Lower lobe of right lung (tissue), 2 donors: ENCODE measurements around the gene NR1I3. TPM values are rescaled to one million over a fixed set of nuclear protein-coding genes. Genes with fewer than 3 reads are reported as not detected.

ENCODE experiments used
- ATAC-seq, 2 donors: fragments of 200-7000 bp; cut with Tn5 transposase; one replicate each; pipeline ENCODE4 v1.9.1; 2020 to 2022; ENCODE audit warnings: mild to moderate bottlenecking in 2 of 2, moderate library complexity in 2 of 2
- DNase-seq: peaks from one replicate; pipeline ENCODE4 v3.0.0-alpha.2; 2020
- H3K27ac ChIP-seq: fragments of 200-600 bp; one replicate; pipeline ENCODE4 v1.8.0; 2022
- H3K27me3 ChIP-seq: fragments of 200-600 bp; one replicate; pipeline ENCODE4 v1.8.0; 2022; ENCODE audit warnings: low read depth
- H3K36me3 ChIP-seq: fragments of 200-600 bp; one replicate; pipeline ENCODE4 v1.8.0; 2022; ENCODE audit warnings: mild to moderate bottlenecking
- H3K4me1 ChIP-seq: fragments of 200-600 bp; one replicate; pipeline ENCODE4 v1.8.0; 2022
- H3K4me3 ChIP-seq: fragments of 200-600 bp; one replicate; pipeline ENCODE4 v1.8.0; 2022; ENCODE audit warnings: mild to moderate bottlenecking
- H3K9me3 ChIP-seq: fragments of 200-600 bp; one replicate; pipeline ENCODE4 v1.8.0; 2022
- CTCF ChIP-seq: fragments of 200-600 bp; IDR thresholded peaks from one replicate; pipeline ENCODE4 v1.8.0; 2022; ENCODE audit warnings: antibody characterized with exemption, mild to moderate bottlenecking
- intact Hi-C: fragments of 100-400 bp; cut with DNase I; formaldehyde crosslinking; loops from one replicate; pipeline ENCODE4 v1.11.0; 2022
- long read RNA-seq: library from polyadenylated mRNA; unstranded; transcript quantifications from one replicate; pipeline ENCODE4 v2.0.0, GENCODE V29; 2021
- total RNA-seq: library from RNA; stranded (reverse); fragmentation: NEBNext Ultra II Directional; extraction: Animal tissue kit (Norgen Biotek cat#: 25700); gene quantifications from one replicate; pipeline ENCODE4 v1.2.1, GENCODE V29; 2021
- donor health status: DM: no; HTN: yes; CAD: no; lungs with severe emphysema.

Gene NR1I3
- not detected for total RNA-seq
- long read RNA-seq, result 0 reads

DNA sequence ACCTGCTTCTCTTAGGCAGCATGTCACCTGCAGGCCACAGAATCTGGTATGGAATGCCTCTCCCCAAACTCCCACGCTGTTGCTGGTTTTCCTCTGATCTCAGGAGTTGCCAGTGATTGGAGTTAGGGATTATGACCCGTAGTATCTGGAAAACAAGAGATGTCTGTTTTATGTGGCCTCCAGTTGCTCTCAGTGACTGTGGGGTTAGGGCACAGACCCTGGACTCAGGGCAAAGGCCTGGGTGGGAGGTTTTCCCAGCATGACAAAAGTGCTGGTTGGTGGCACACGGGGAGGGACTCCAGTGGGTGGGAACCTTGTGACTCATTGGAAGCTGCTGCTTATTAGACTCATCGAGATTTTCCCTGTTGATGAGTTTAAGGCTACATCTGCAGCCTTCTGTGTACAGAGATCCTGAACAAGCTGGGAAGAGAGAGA is at the start of gene NR1I3:
NR1I3 (minus strand) TSS at position 165 of the 435 bp plus-strand sequence. CDS start 1,638 bp downstream, outside the sequence.
- intact Hi-C loops, result no loop called here
- no peak within 1 kb of the TSS for H3K4me3 ChIP-seq
- no peak for TF ChIP-seq CTCF

DNA sequence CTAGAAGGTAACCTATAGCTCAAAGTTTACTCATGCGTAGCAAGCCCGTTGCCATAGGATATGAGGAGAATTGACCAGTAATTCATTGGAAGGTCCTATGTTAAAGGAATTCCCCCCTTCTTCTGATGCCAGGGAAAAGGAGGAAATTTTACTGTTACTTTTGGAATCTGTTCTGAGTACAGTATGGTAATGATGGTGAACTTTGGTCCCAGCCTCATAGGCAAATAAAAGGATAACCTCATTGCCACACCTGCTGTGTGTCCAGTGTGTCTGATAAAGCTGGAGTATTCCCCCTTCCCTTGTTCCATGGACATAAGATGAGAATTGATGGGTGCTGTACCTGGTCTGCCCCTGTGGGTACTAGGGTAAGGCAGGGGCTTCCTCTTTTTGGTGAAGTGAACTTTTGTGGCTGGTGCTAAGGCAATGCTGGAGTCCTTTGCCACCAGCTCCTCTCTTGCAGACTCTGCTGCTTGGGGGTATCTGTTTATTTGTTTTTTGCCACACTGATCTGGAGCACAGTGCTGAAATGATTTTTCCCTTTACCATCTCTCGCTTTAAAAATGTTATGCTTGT is 49.6 kb upstream of the NR1I3 start:
- DNase-seq (no peak), ATAC-seq (no peak)
- H3K4me1 ChIP-seq, result no peaks in the 10 kb centered on the region
- H3K4me3 ChIP-seq, result no peak overlapping the region
- H3K36me3 ChIP-seq, result no peaks in the 10 kb centered on the region
- intact Hi-C loops, result no loop called here
- no peak overlapping the region for H3K27ac ChIP-seq
- H3K9me3 ChIP-seq, result no peaks in the 10 kb centered on the region
- no peaks in the 10 kb centered on the region for H3K27me3 ChIP-seq
- TF ChIP-seq CTCF, result no peak

More for the DNA sequence above, at the start of gene NR1I3:
- ATAC-seq (no peak), DNase-seq (no peak)
- H3K9me3 ChIP-seq, result no peaks in the 10 kb centered on the region
- no peaks in the 10 kb centered on the region for H3K27me3 ChIP-seq
- H3K36me3 ChIP-seq, result no peaks in the 10 kb centered on the region
- H3K27ac ChIP-seq, result no peak within 1 kb of the TSS
- H3K4me1 ChIP-seq, result no peaks in the 10 kb centered on the region

GRCh38 chr1:161285521-161285920 is 47.5 kb upstream of the NR1I3 start:
- Histone ChIP-seq H3K4me3 (no peak overlapping the region), H3K9me3 (no peaks in the 10 kb centered on the region), H3K4me1 (no peaks in the 10 kb centered on the region), H3K27me3 (no peaks in the 10 kb centered on the region), H3K36me3 (no peaks in the 10 kb centered on the region), H3K27ac (no peak overlapping the region)
- intact Hi-C loops, result no loop called here
- DNase-seq (no peak), ATAC-seq (no peak)
- TF ChIP-seq CTCF, result no peak

- intact Hi-C loops, result no loop called here
- H3K9me3 ChIP-seq, result no peaks in the 10 kb centered on the region
- DNase-seq (no peak), ATAC-seq (no peak)
- no peaks in the 10 kb centered on the region for H3K36me3 ChIP-seq
- TF ChIP-seq CTCF, result no peak
- H3K4me1 ChIP-seq, result no peaks in the 10 kb centered on the region
- no peaks in the 10 kb centered on the region for H3K27me3 ChIP-seq
- H3K27ac ChIP-seq, result no peak overlapping the region
- H3K4me3 ChIP-seq, result no peak overlapping the region
Measured at GRCh38 chr1:161285113-161285512, 47.1 kb upstream of the NR1I3 start.

- intact Hi-C loops, result no loop called here
- no peak for ATAC-seq
- no peak overlapping the region for H3K4me3 ChIP-seq
Measured at GRCh38 chr1:161282991-161283390, 45.0 kb upstream of the NR1I3 start.

More at GRCh38 chr1:161282991-161283390, 45.0 kb upstream of the NR1I3 start:
- no peaks in the 10 kb centered on the region for H3K27me3 ChIP-seq
- no peaks in the 10 kb centered on the region for H3K36me3 ChIP-seq
- H3K9me3 ChIP-seq, result no peaks in the 10 kb centered on the region
- DNase-seq, result no peak
- TF ChIP-seq CTCF, result no peak
- H3K27ac ChIP-seq, result no peak overlapping the region
- no peaks in the 10 kb centered on the region for H3K4me1 ChIP-seq
